B cell (primary cell): ENCODE data around the gene MAP10. TPM values are rescaled to one million over a fixed set of nuclear protein-coding genes. Genes with fewer than 3 reads are reported as not detected.

Experiments
- ATAC-seq: fragments of 200-7000 bp; cut with Tn5 transposase; one replicate; pipeline ENCODE4 v1.10.0; 2021; ENCODE audit warnings: low read depth, mild to moderate bottlenecking, moderate number of reproducible peaks, moderate library complexity
- CTCF ChIA-PET: fragments of 350-600 bp; sonication (Branson Sonifier 250); formaldehyde crosslinking; loops from one replicate; lab custom pipeline; 2021; ENCODE audit warnings: antibody characterized with exemption, inconsistent platforms; lab: Charles Lee
- POLR2A ChIA-PET: fragments of 350-600 bp; sonication (Branson Sonifier 250); formaldehyde crosslinking; loops from one replicate; lab custom pipeline; 2021; ENCODE audit warnings: antibody characterized with exemption; lab: Charles Lee
- DNase-seq: peaks from one replicate; pipeline ENCODE4 v3.0.0; 2013
- H2AFZ ChIP-seq: 2 replicates; pipeline ENCODE4 v1.6.1; 2012; ENCODE audit warnings: mild to moderate bottlenecking, low read depth, low read length; ENCODE audit not compliant: insufficient read depth, poor library complexity, severe bottlenecking
- H3K27ac ChIP-seq, 2 donors: 1 replicate in 1 of 2; 2 replicates in 1 of 2; pipeline ENCODE4 v1.5.1; 2012 to 2013; ENCODE audit warnings: low read length in 2 of 2, mild to moderate bottlenecking in 2 of 2, moderate library complexity in 1 of 2
- H3K27me3 ChIP-seq, 4 experiments: fragments of 200-600 bp in 1 of 4; sonication (generic) in 1 of 4; replicated peaks in 1 of 4; 1 replicate in 2 of 4; 2 replicates in 2 of 4; pipeline versions ENCODE4 v1.6.1 to v1.7.0; 2013 to 2016; ENCODE audit warnings: low read length in 3 of 4, mild to moderate bottlenecking in 2 of 4, mixed read lengths in 1 of 4, moderate library complexity in 1 of 4; ENCODE audit not compliant: insufficient read depth in 4 of 4, control insufficient read depth in 3 of 4; ENCODE audit errors: control extremely low read depth in 1 of 4
- H3K36me3 ChIP-seq, 2 experiments: replicated peaks in 1 of 2; 1 replicate in 1 of 2; 2 replicates in 1 of 2; pipeline versions ENCODE4 v1.6.1 to v1.7.1; 2013; ENCODE audit warnings: low read length in 1 of 2; ENCODE audit not compliant: insufficient read depth in 2 of 2, control insufficient read depth in 1 of 2; ENCODE audit errors: control extremely low read depth in 1 of 2, extremely low read depth in 1 of 2
- H3K4me1 ChIP-seq, 2 donors: fragments of 200-600 bp in 1 of 2; sonication (generic) in 1 of 2; 1 replicate in 1 of 2; 2 replicates in 1 of 2; pipeline versions ENCODE4 v1.5.1 to v1.6.1; 2013 to 2017; ENCODE audit warnings: low read length in 2 of 2; ENCODE audit not compliant: control insufficient read depth in 2 of 2, insufficient read depth in 2 of 2
- H3K4me2 ChIP-seq: replicated peaks from 2 replicates; pipeline ENCODE3; 2012; ENCODE audit warnings: mild to moderate bottlenecking, low read depth, low read length; ENCODE audit not compliant: poor library complexity, severe bottlenecking
- H3K4me3 ChIP-seq, 5 experiments: fragments of 200-600 bp in 1 of 5; sonication (generic) in 1 of 5; 1 replicate in 3 of 5; 2 replicates in 2 of 5; pipeline versions ENCODE4 v1.5.1 to v1.7.0; 2011 to 2016; ENCODE audit warnings: low read length in 4 of 5, mild to moderate bottlenecking in 4 of 5, low read depth in 2 of 5, control low read depth in 1 of 5, moderate library complexity in 1 of 5; ENCODE audit not compliant: insufficient read depth in 1 of 5; ENCODE audit errors: control extremely low read depth in 1 of 5, extremely low read depth in 1 of 5
- H3K79me2 ChIP-seq: fragments of 200-600 bp; sonication (generic); one replicate; pipeline ENCODE4 v1.6.0; 2016; ENCODE audit warnings: low read length; ENCODE audit not compliant: control insufficient read depth, insufficient read depth
- H3K9ac ChIP-seq: fragments of 200-600 bp; sonication (generic); 2 replicates; pipeline ENCODE4 v1.6.1; 2017; ENCODE audit warnings: mild to moderate bottlenecking, low read length, moderate library complexity
- H3K9me3 ChIP-seq, 3 donors: one replicate each; pipeline versions ENCODE4 v1.6.1 to v1.7.1; 2013; ENCODE audit warnings: low read length in 2 of 3; ENCODE audit not compliant: control insufficient read depth in 2 of 3, insufficient read depth in 1 of 3; ENCODE audit errors: control extremely low read depth in 1 of 3
- H4K20me1 ChIP-seq: 2 replicates; pipeline ENCODE4 v1.6.0; 2012; ENCODE audit warnings: mild to moderate bottlenecking, low read length; ENCODE audit not compliant: insufficient read depth, control insufficient read depth, poor library complexity, severe bottlenecking
- H3K27ac Mint-ChIP-seq: one replicate; pipeline ENCODE4 v1.8.0; 2021; ENCODE audit warnings: mixed read lengths
- H3K27me3 Mint-ChIP-seq: one replicate; pipeline ENCODE4 v1.8.0; 2021; ENCODE audit warnings: mixed read lengths
- H3K4me1 Mint-ChIP-seq: one replicate; pipeline ENCODE4 v1.8.0; 2021; ENCODE audit warnings: mixed read lengths
- H3K4me3 Mint-ChIP-seq: one replicate; pipeline ENCODE4 v1.8.0; 2021; ENCODE audit warnings: mixed read lengths
- H3K9me3 Mint-ChIP-seq: one replicate; pipeline ENCODE4 v1.8.0; 2022; ENCODE audit warnings: mixed read lengths; ENCODE audit not compliant: insufficient read depth
- CTCF ChIP-seq: fragments of 200-600 bp; IDR thresholded peaks from one replicate; pipeline ENCODE4 v1.8.0; 2022; ENCODE audit warnings: antibody characterized with exemption, mild to moderate bottlenecking
- EZH2 ChIP-seq: IDR thresholded peaks from 2 replicates; pipeline ENCODE4 v1.6.1; 2012; ENCODE audit warnings: borderline replicate concordance, low read depth, mild to moderate bottlenecking, moderate library complexity, low read length; ENCODE audit not compliant: insufficient read depth, poor library complexity, severe bottlenecking
- WGBS: methylation state at CpG from one replicate; pipeline ENCODE4 v1.1.5; 2013; ENCODE audit warnings: missing lambda C conversion rate; ENCODE audit not compliant: insufficient coverage; 5-methylcytosine and 5-hydroxymethylcytosine counted together
- intact Hi-C: fragments of 100-400 bp; cut with micrococcal nuclease; formaldehyde crosslinking; loops from one replicate; pipeline ENCODE4 v1.10.0; 2022
- polyA plus RNA-seq: library from polyadenylated mRNA; depleted of rRNA; stranded (reverse); fragments of >200 nt; gene quantifications from 2 replicates; pipeline ENCODE4 v1.2.3, GENCODE V29; 2012
- total RNA-seq, 2 donors: library from RNA; stranded (reverse); fragments of 120-200 nt in 1 of 2; gene quantifications; 1 replicate in 1 of 2; 2 replicates in 1 of 2; pipeline versions ENCODE4 v1.2.3 to v1.2.4, GENCODE V29; 2013 to 2022

MAP10 gene
- total and polyA plus RNA-seq, 2 donors (not counting 1 experiment from before 2014, with no cell fraction given), result 0.60 to 1.9 TPM

GRCh38 chr1:232764458-232765251, 40.6 kb upstream of the MAP10 start:
- peaks cover 3% of the 10 kb centered on the region for H3K27me3 Mint-ChIP-seq
- DNase-seq (no peak), ATAC-seq (no peak)
- H3K27ac Mint-ChIP-seq, result no peak overlapping the region
- no peak overlapping the region for H3K4me3 ChIP-seq
- H3K4me3 Mint-ChIP-seq, result no peak overlapping the region
- WGBS, result 100% methylated on average over 1 of the region's 4 CpGs
- no peaks in the 10 kb centered on the region for H4K20me1 ChIP-seq
- intact Hi-C loops, result no loop called here
- TF ChIP-seq CTCF (no peak), EZH2 (no peak)
- no peak overlapping the region for H3K9ac ChIP-seq
- POLR2A ChIA-PET, result no interaction called here
- H3K4me1 Mint-ChIP-seq, result no peaks in the 10 kb centered on the region
- H3K79me2 ChIP-seq, result no peaks in the 10 kb centered on the region
- H3K9me3 ChIP-seq, result peaks cover 0 to 4% (median 0%) of the 10 kb centered on the region in 3 donors
- H3K4me2 ChIP-seq, result no peak overlapping the region
- H3K4me1 ChIP-seq, result no peaks in the 10 kb centered on the region
- no peaks in the 10 kb centered on the region for H3K36me3 ChIP-seq
- H3K9me3 Mint-ChIP-seq, result no peaks in the 10 kb centered on the region
- no peak overlapping the region for H2AFZ ChIP-seq
- H3K27ac ChIP-seq, result no peak overlapping the region
- CTCF ChIA-PET, result no interaction called here
- peaks cover 0 to 4% (median 0%) of the 10 kb centered on the region in 4 experiments for H3K27me3 ChIP-seq

GRCh38 chr1:232765542-232765941, 39.7 kb upstream of the MAP10 start:
- H3K27ac Mint-ChIP-seq, result no peak overlapping the region
- peaks cover 0 to 4% (median 0%) of the 10 kb centered on the region in 4 experiments for H3K27me3 ChIP-seq
- TF ChIP-seq CTCF, result no peak
- no peak for TF ChIP-seq EZH2
- no peaks in the 10 kb centered on the region for H4K20me1 ChIP-seq
- WGBS, result 93% methylated on average over 2 of the region's 6 CpGs
- H3K4me3 ChIP-seq, result no peak overlapping the region
- no peaks in the 10 kb centered on the region for H3K36me3 ChIP-seq
- no peak for DNase-seq
- no peak overlapping the region for H3K4me3 Mint-ChIP-seq
- H3K79me2 ChIP-seq, result no peaks in the 10 kb centered on the region
- no peak overlapping the region for H2AFZ ChIP-seq
- no peaks in the 10 kb centered on the region for H3K4me1 Mint-ChIP-seq
- ChIA-PET POLR2A (no interaction called here), CTCF (no interaction called here)
- no peak overlapping the region for H3K9ac ChIP-seq
- intact Hi-C loops, result no loop called here
- ATAC-seq, result no peak
- H3K4me2 ChIP-seq, result no peak overlapping the region
- peaks cover 0 to 4% (median 0%) of the 10 kb centered on the region in 3 donors for H3K9me3 ChIP-seq
- H3K27ac ChIP-seq, result no peak overlapping the region
- H3K9me3 Mint-ChIP-seq, result no peaks in the 10 kb centered on the region
- H3K4me1 ChIP-seq, result no peaks in the 10 kb centered on the region
- H3K27me3 Mint-ChIP-seq, result peaks cover 3% of the 10 kb centered on the region
